RWPE1 (cell line): ENCODE measurements around the gene AGMO.

Source experiments
- CTCF ChIA-PET: fragments of 350-600 bp; sonication (Branson Sonifier 250); formaldehyde crosslinking; extraction: SDS; loops from one replicate; lab custom pipeline; 2021; lab: Yijun Ruan, JAX
- POLR2A ChIA-PET: fragments of 400-600 bp; formaldehyde crosslinking; extraction: SDS; loops from one replicate; lab custom pipeline; 2020; ENCODE audit warnings: antibody characterized with exemption; ENCODE audit not compliant: low non-redundant PET; lab: Yijun Ruan, JAX
- DNase-seq: peaks from one replicate; pipeline ENCODE4 v3.0.0; 2012; ENCODE audit warnings: low spot score
- H3K27ac ChIP-seq: fragments of 450-650 bp; 2 replicates; pipeline ENCODE4 v1.5.1; 2017
- TF ChIP-seq, protein P1 (sequence below): fragments of 450-650 bp; conservative IDR thresholded peaks from 2 replicates; pipeline ENCODE4 v1.5.1; 2017; ENCODE audit warnings: low read depth, mild to moderate bottlenecking

Gene AGMO

DNA sequence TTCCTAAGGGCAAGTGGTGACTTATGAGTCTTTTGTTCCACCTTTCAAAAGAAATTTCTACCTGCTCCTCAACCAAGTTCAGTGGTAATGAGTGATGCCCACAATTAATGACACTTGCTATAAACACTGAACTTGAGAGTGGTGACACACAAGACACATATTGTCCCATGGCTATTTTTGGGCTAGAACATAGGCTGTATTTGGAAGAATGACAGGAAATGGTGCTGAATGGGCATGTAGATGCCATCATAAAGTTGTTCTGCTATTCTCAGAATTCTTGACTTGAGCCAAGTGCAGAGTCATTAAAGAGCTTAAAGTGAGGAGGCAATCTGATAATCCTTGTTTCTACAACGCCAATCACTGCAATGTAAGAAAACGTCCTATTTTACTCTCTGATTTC, 313.3 kb downstream of the AGMO start:
- no peak overlapping the region for H3K27ac ChIP-seq
- TF ChIP-seq, protein P1, sequence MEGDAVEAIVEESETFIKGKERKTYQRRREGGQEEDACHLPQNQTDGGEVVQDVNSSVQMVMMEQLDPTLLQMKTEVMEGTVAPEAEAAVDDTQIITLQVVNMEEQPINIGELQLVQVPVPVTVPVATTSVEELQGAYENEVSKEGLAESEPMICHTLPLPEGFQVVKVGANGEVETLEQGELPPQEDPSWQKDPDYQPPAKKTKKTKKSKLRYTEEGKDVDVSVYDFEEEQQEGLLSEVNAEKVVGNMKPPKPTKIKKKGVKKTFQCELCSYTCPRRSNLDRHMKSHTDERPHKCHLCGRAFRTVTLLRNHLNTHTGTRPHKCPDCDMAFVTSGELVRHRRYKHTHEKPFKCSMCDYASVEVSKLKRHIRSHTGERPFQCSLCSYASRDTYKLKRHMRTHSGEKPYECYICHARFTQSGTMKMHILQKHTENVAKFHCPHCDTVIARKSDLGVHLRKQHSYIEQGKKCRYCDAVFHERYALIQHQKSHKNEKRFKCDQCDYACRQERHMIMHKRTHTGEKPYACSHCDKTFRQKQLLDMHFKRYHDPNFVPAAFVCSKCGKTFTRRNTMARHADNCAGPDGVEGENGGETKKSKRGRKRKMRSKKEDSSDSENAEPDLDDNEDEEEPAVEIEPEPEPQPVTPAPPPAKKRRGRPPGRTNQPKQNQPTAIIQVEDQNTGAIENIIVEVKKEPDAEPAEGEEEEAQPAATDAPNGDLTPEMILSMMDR: no peak
- POLR2A ChIA-PET: no interaction called here
- no peak for DNase-seq
- CTCF ChIA-PET: no interaction called here

DNA sequence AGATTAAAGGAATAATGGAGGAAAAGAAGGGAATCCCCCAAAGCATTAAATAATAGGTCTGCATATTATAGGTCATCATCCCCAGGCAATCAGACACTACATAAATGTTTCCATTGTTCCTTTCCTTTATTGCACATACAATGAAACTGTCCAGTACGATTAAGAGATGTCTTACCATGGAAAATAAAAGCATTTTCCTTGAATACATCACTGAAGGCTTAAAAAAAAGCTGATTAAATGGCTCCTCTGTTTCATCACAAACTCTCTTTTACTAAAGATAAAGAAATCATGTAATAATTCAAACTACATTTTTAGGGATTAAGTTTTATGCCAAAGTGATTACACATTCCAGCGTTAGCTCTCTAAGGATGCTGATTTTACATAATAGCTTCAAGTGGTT, 316.0 kb downstream of the AGMO start:
- TF ChIP-seq, protein P1: no peak
- DNase-seq: no peak
- CTCF ChIA-PET: interaction anchor here (0.6 kb wide), 1 partner anchor 230 kb away, joined by 3 read pairs; no protein-coding TSS in a partner anchor
- no peak overlapping the region for H3K27ac ChIP-seq
- POLR2A ChIA-PET: no interaction called here

DNA sequence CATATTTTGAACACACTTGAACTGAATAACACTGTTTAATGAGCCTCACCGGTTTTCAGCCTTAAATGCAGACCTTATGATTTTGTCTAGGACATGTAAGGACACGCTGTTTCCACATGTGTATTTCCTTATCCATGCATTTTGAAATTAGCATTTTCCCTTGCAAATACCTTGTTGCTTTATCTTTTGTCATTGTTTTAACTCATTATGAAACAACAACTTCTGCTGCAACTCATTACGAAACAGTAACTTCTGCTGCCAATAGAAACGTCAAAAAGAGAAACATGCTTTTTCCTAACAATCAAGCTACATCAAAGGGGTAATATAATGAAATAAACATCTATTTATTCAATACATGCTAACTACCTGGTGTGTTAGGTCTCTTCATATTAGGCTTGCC, 322.0 kb downstream of the AGMO start:
- ChIA-PET POLR2A (no interaction called here), CTCF (no interaction called here)
- H3K27ac ChIP-seq: no peak overlapping the region
- no peak for DNase-seq
- TF ChIP-seq, protein P1: no peak

DNA sequence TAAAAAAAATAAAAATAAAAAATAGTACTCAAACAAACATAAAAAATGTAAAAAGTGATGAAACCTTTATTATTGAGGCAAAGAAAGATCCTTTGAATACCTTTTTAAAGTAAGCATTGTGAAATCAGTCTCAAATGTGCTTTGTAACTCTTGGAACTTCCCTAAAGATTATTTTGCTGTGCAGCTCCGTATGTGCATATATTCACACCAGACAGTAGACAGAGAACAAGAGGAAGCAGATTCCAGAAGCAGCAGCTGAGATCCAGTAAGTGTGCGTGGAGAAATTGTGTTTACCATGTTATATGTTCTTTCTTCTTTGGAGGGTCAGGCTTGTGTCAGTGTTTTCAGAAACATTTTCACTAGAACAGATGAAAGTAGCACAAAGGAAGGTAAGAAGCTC, 324.9 kb downstream of the AGMO start:
- POLR2A ChIA-PET: no interaction called here
- no peak for DNase-seq
- CTCF ChIA-PET: no interaction called here
- TF ChIP-seq, protein P1: no peak
- no peak overlapping the region for H3K27ac ChIP-seq

DNA sequence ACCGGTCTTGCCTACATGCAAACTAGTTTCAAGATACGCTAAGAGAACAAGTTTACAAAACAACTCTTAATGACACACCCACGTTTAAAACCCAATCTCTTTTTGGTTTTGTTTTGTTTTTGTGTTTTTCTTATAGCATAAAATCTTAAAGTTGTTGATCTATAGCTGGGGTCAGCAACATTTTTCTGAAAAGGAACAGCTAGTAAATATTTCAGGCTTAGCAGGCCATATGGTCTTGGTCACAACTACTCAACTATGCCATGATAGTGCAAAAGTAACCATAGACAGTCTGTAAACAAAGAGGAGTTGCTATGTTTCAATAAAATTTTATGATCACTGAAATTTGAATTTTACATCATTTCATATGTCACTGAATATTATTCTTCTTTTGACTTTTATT, 327.4 kb downstream of the AGMO start:
- POLR2A ChIA-PET: no interaction called here
- no peak for DNase-seq
- no peak overlapping the region for H3K27ac ChIP-seq
- CTCF ChIA-PET: no interaction called here
- TF ChIP-seq, protein P1: no peak

DNA sequence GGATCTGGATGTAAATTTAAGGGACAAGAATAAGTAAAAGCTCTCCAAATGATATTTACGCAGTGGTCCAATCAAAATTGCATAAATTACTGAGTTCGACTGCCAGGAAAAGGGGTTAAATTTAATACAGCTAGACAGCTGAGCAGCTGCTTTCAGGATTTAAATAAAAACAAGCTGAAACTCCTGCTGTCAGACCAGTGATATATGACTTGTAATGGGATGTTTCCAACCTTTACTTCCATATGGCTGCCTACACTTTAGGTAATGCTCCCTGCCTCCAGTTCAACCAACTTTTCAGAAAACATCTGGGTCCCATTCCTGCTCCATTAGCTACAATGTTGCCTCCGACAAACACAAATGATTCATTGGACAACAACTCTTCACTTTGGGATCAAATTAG, 333.0 kb downstream of the AGMO start:
- no peak for DNase-seq

More for the DNA sequence above, 333.0 kb downstream of the AGMO start:
- ChIA-PET CTCF (no interaction called here), POLR2A (no interaction called here)
- no peak overlapping the region for H3K27ac ChIP-seq
- TF ChIP-seq, protein P1: no peak
